Mucosa of descending colon (tissue), 3 donors: ENCODE measurements around the gene ELAVL2. TPM values are rescaled to one million over a fixed set of nuclear protein-coding genes. Genes with fewer than 3 reads are reported as not detected.

Experiments used
- ATAC-seq: fragments of 200-7000 bp; cut with Tn5 transposase; one replicate; pipeline ENCODE4 v1.9.1; 2020; ENCODE audit warnings: mild to moderate bottlenecking, moderate library complexity
- DNase-seq, 3 donors: peaks; one replicate each; pipeline ENCODE4 v3.0.0-alpha.2; 2020
- H3K36me3 ChIP-seq: fragments of 200-600 bp; one replicate; pipeline ENCODE4 v1.8.0; 2021; ENCODE audit warnings: low read depth, mild to moderate bottlenecking
- H3K4me1 ChIP-seq: fragments of 200-600 bp; one replicate; pipeline ENCODE4 v1.8.0; 2021; ENCODE audit warnings: low read depth, mild to moderate bottlenecking
- H3K4me3 ChIP-seq: fragments of 200-600 bp; one replicate; pipeline ENCODE4 v1.8.0; 2021; ENCODE audit warnings: mild to moderate bottlenecking
- H3K9me3 ChIP-seq: fragments of 200-600 bp; one replicate; pipeline ENCODE4 v1.8.0; 2021; ENCODE audit warnings: mild to moderate bottlenecking
- intact Hi-C, 2 donors: fragments of 100-400 bp; cut with DNase I in 1 of 2; cut with micrococcal nuclease in 1 of 2; formaldehyde crosslinking; loops; one replicate each; pipeline versions ENCODE4 v1.11.0 to v1.11.1; 2022; cut with DNase I, micrococcal nuclease
- total RNA-seq, 3 donors: library from RNA; stranded (reverse); fragmentation: NEBNext Ultra II Directional in 2 of 3; extraction: Animal tissue kit (Norgen Biotek cat#: 25700) in 2 of 3; gene quantifications; one replicate each; pipeline versions ENCODE4 v1.2.1 to v1.2.4, GENCODE V29; 2021 to 2023
- TF ChIP-seq, protein P1 (sequence below): fragments of 200-600 bp; IDR thresholded peaks from one replicate; pipeline ENCODE4 v1.8.0; 2022; ENCODE audit warnings: antibody characterized with exemption, mild to moderate bottlenecking
- donor health status: DM: no; HTN: no; CAD: no; lungs with moderate emphysema.
- donor health status: DM: no; HTN: no; CAD: no.
- donor health status: DM: no; HTN: yes; CAD: no.

ELAVL2 gene
- total RNA-seq, 3 donors from 2014 or later: 0.35 to 1.2 (median 0.76) TPM

DNA sequence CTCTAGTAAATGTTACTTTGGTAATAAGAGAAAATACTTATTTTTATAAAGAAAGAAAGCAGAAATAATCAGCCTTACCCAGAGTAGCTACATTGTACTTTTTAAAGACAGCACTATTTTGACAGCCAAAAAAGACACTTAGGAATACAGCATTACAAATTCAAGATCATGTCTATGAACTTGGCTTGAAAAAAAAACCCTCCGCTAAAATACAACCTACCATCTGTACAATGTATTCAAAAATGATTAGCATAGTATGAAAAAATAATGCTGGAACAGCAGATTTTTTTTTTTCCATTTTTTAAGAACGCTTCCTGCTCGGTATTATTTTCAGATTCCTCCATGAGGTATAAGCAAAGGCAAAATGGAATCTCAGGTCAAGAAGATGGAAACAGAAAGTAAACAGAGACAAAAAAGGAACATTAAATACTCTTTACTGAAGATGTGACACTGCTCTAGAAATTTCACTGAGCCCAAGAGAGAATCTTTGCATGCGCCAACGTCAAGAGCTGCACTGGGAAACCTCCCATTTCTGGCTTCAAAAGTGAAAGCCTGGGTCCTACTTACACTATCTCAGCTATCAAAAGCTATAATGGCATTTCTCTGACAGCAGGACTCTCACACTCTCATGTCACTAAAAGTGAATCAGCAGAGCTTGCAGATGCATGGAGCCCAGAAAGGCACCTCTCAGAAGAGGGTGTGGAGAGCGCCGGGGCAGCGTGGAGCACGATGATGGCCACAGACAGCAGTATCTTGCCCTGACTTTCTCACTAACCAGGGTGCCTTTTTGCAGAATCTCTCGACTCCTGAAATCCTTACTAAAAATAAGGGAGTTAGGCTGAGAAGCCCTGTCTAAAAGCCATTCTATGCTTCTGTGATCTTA, 167.4 kb downstream of the ELAVL2 start:
- intact Hi-C loops: no loop called here
- no peaks in the 10 kb centered on the region for H3K9me3 ChIP-seq
- H3K4me3 ChIP-seq: no peak overlapping the region
- no peak for ATAC-seq
- peaks cover 4% of the 10 kb centered on the region for H3K4me1 ChIP-seq
- TF ChIP-seq, protein P1, sequence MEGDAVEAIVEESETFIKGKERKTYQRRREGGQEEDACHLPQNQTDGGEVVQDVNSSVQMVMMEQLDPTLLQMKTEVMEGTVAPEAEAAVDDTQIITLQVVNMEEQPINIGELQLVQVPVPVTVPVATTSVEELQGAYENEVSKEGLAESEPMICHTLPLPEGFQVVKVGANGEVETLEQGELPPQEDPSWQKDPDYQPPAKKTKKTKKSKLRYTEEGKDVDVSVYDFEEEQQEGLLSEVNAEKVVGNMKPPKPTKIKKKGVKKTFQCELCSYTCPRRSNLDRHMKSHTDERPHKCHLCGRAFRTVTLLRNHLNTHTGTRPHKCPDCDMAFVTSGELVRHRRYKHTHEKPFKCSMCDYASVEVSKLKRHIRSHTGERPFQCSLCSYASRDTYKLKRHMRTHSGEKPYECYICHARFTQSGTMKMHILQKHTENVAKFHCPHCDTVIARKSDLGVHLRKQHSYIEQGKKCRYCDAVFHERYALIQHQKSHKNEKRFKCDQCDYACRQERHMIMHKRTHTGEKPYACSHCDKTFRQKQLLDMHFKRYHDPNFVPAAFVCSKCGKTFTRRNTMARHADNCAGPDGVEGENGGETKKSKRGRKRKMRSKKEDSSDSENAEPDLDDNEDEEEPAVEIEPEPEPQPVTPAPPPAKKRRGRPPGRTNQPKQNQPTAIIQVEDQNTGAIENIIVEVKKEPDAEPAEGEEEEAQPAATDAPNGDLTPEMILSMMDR: no peak
- H3K36me3 ChIP-seq: no peaks in the 10 kb centered on the region
- no peak for DNase-seq

DNA sequence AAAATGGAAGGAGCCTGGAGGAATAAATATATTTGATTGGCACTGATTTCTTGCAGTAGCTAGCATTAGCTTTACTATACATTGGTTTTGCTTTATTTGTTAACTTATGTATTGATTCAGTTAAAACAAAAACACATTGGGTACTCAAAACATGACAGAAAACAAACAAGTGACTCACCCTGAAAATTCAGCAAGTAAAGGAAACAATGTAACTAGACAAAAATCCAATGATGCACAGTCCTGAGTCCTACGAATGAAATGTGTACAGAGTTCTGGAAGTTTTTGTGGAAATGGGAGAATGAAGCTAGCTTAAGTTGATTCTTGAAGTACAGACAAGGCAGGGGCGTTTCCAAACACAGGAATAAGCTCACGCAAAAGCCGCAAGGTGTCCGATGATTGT, 175.0 kb downstream of the ELAVL2 start:
- TF ChIP-seq, protein P1: no peak
- Histone ChIP-seq H3K4me3 (no peak overlapping the region), H3K9me3 (no peaks in the 10 kb centered on the region), H3K4me1 (no peaks in the 10 kb centered on the region), H3K36me3 (no peaks in the 10 kb centered on the region)
- ATAC-seq (no peak), DNase-seq (no peak)
- intact Hi-C loops: no loop called here

DNA sequence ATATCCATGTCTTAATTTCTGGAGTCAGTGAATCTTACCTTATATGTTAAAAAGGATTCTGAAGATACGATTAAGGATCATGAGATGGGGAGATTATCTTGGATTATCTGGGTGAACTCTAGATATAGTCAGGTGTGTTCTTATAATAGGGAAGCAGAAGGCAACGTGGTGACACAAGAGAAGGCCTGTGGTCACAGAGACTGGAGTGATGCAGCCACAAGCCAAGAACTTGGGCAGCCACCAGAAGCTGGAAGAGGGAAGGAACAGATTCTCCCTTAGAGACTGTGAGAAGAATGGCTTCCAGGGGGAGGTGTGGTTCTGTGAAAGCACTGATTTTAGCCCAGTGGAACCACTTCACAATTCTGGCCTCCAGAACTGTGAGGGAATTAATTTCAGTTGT, 177.4 kb downstream of the ELAVL2 start:
- Histone ChIP-seq H3K9me3 (no peaks in the 10 kb centered on the region), H3K4me3 (no peak overlapping the region), H3K36me3 (no peaks in the 10 kb centered on the region), H3K4me1 (no peaks in the 10 kb centered on the region)
- intact Hi-C loops: no loop called here
- ATAC-seq (no peak), DNase-seq (no peak)
- TF ChIP-seq, protein P1: no peak

DNA sequence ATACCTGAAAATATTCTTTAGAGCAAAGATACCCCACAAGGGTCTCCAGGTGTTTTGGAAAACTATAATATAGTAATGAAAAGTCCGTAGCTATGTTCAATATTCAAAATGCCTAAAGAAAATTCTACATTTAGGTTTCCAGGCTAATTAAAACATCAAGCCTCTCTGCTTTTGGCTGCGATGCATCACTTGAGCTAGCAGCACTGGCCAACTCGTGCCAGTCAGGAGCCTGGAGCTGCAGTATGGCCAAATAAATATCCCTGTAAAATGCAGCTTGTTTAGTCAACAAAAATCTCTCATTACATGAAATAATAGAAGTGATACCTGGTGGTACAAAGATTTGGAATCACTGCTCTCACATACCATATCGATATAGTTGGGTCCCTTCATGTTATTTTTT, 181.1 kb downstream of the ELAVL2 start:
- Histone ChIP-seq H3K4me1 (no peaks in the 10 kb centered on the region), H3K4me3 (no peak overlapping the region), H3K36me3 (no peaks in the 10 kb centered on the region), H3K9me3 (no peaks in the 10 kb centered on the region)
- no peak for ATAC-seq
- TF ChIP-seq, protein P1: no peak
- intact Hi-C loops: no loop called here
- DNase-seq: no peak

DNA sequence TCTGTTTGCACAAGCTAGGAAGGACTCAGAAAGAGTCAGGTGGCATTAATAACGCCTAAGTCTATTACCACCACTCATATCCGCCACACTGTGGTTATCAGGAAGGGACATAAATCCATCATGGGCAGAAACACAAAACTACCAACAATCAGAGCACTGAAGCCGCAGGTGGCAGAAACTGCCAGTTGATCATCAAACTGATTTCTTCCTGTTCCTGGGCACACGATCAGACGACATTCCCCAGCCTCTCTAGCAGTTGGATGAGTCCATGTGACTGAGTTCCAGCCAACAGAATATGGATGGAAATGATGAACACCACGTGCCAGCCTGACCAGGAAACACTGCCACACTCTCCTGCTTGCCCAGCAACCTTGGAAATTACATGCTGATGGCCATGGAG, 181.7 kb downstream of the ELAVL2 start:
- ATAC-seq: no peak
- DNase-seq: no peak
- H3K9me3 ChIP-seq: no peaks in the 10 kb centered on the region
- no peak overlapping the region for H3K4me3 ChIP-seq
- TF ChIP-seq, protein P1: no peak
- intact Hi-C loops: no loop called here
- H3K4me1 ChIP-seq: no peaks in the 10 kb centered on the region
- H3K36me3 ChIP-seq: no peaks in the 10 kb centered on the region
